GM13977 (cell line): ENCODE data around the gene TMEM95.

ENCODE experiments used
- DNase-seq: peaks from one replicate; pipeline ENCODE4 v3.0.0; 2012; ENCODE audit warnings: low spot score
- in situ Hi-C: fragments of 300-500 bp; cut with MboI; formaldehyde crosslinking; loops from one replicate; pipeline ENCODE4 v1.12.0; 2022; ENCODE audit warnings: low sequenced_read_pairs, low pct_unique_long_range_greater_than_20kb, mixed read lengths, inconsistent platforms; ENCODE audit not compliant: unreplicated experiment
- TF ChIP-seq, protein P1 (sequence below): IDR thresholded peaks from 2 replicates; pipeline ENCODE4 v1.5.1; 2012; ENCODE audit warnings: mild to moderate bottlenecking, control low read depth; ENCODE audit not compliant: insufficient read depth; ENCODE audit errors: extremely low read depth, missing control alignments

The TMEM95 gene

DNA sequence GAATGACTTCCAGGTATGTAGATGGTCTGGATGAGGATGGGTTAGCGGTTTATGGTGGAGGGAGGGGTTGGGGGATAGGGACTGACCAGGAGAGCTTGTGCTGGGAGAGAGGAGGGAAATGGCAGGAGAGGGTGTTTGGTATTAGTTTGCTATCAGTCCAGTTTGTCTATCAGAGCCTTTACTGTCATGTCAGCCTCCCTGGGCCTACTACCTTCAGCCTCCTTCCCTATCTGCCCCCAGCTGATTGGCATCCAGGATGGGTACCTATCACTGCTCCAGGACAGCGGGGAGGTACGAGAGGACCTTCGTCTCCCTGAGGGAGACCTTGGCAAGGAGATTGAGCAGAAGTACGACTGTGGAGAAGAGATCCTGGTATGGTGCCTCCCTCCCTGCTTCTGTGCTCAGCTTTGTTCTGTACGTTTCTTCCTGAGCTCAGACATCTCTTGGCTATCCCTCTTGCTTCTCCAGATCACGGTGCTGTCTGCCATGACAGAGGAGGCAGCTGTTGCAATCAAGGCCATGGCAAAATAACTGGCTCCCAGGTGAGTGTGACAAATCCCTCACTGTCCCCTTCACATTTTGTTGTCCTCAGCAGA is 43.7 kb upstream of the TMEM95 start:
- DNase-seq: no peak
- in situ Hi-C loops: no loop called here
- TF ChIP-seq, protein P1, sequence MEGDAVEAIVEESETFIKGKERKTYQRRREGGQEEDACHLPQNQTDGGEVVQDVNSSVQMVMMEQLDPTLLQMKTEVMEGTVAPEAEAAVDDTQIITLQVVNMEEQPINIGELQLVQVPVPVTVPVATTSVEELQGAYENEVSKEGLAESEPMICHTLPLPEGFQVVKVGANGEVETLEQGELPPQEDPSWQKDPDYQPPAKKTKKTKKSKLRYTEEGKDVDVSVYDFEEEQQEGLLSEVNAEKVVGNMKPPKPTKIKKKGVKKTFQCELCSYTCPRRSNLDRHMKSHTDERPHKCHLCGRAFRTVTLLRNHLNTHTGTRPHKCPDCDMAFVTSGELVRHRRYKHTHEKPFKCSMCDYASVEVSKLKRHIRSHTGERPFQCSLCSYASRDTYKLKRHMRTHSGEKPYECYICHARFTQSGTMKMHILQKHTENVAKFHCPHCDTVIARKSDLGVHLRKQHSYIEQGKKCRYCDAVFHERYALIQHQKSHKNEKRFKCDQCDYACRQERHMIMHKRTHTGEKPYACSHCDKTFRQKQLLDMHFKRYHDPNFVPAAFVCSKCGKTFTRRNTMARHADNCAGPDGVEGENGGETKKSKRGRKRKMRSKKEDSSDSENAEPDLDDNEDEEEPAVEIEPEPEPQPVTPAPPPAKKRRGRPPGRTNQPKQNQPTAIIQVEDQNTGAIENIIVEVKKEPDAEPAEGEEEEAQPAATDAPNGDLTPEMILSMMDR: no peak

DNA sequence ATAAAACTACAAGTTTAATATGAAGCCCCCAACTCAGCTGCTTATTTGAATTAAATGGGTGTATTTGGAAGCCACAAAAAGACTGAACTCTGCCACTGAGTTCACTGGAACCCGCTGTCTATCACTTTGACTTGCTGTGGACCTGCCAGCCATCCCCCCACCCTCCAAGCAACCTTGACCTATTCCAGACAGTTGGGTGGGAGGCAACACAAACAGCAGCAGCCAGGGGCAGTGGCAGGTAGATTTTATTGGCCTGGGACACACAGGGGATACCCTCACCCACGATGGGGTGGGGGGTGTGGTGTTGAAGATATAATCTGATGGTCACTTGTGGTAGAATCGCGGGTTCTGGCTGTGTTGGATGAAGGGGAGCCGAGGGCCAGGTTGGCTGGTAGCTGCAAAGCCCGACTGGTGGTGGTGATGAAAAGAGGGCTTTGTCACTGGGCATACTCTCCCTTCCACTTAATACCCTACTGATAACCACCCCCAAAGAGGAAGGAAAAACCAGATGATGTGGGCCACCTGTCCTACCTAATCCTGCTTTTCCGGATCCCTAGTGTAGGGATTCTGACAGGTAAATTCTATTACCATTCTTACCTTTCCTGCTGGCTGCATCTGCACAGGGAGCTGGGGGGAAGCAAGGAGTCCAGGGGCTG is 42.4 kb upstream of the TMEM95 start:
- TF ChIP-seq, protein P1: no peak
- DNase-seq: no peak
- in situ Hi-C loops: no loop called here

DNA sequence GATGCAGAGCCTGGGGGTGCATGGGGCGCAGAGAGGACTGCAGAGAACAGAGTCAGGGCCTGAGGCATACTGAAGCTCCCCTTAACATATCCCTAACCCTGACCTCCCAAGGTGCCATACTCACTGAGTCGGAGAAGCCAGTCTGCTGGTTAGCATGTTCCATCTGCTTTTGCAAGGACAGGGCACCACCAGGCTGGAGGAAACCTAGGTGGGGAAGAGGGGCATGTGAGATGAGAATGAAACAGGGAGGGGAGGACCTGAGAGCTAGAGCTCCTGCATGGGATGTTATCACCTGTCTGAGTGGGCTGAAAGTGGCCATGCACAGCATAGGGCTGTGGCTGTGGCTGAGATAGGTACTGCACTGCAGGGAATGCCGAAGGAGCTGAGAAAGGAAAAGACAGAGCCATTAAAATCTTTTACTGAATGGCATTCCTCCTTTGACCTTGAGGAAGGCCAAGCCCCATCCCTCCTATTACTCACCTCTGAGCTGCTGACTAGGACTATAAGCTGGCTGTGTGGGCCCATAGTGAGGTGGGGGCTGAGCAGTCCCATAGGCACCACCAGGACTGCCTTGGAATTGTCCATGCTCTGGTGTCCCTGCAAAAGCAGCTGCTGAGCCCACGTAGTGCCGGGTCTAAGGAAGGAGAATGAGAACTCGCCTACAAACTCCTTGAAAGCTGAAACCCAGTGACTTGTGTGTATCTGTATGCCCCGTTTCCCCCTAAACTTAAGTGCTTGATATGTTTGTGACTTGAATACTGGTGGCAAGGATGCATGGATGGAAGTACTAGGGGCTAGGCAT is 41.7 kb upstream of the TMEM95 start:
- DNase-seq: no peak
- in situ Hi-C loops: no loop called here
- TF ChIP-seq, protein P1: no peak

DNA sequence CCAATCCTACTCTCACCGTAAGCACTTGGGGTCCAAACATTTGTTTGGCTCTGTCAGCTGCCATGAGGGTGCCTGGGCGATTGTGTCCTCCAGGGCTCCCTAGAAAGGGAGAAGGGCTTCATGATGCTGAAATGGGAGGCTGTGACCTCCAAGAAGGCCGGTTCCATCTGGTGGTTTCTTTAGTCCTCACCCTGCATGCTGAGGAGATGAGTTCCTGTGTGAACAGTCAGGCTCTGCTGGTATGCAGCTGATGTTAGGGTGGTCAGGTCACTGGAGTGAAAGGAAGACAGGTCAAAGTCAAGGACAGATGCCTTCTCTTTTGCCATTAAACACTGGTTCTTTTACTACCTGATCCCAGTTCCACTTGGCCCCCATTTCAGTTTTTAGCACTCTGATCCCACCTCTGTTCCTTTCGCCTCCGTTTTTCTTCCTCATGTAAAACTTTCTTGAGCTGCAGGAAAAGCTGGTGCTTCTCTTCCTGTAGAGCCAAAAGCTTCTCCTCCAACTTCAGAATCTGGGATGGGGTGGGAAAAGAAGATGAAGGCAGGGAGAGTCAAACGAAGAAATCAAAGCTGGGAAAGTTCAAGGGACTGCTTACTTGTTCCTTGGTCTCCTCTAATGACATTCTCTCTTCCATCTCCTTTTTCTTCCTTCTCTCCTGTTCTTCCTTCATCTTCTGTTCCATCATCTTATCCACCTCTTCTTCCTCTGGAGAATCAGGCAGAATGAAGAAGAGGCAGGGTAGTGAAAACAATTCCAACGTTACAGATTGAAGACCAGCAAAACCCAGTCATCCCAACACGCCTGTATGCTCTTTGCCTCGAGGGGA is 40.9 kb upstream of the TMEM95 start:
- TF ChIP-seq, protein P1: no peak
- in situ Hi-C loops: no loop called here
- DNase-seq: no peak

DNA sequence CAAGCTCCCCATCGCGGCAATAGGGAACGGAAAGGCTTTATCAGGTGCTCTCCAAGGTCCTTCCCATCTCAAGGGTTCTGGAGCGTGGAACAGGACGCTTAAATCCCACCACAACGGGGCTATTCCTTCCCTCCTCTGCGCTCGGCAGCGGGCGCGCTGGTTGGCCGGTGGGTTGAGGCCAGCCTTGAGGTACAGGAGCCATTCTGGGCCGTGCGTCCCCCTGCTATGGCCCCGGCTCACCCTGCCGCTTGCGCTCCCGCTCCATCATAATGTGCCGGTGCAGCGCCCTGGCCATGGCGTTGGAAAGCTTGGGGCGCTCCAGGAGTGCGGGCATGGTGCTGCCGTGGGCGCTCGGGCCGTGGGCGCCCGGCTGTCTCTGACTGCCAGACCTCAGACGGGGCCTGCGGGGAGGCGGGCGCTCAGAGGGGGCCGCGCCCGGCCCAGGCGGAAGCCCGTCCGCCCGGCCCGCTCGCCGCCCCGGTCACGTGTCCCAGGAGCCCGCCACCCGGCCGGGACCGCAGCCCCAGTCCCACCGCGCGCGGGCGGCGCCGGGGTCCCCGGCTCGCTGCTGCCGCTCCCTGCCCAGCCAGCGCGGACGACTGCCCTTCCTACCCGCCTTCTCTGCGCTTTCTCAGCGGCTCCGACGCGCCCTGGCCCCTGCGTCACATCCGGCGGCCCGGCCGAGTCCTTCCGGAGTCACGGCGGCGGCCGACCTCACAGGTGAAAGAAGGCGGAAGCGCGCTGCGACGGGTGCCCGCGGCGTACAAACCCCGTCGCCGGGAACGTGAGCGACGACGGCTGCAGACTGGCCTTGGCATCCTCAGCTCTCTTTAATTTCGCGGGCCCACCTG is 40.0 kb upstream of the TMEM95 start, which contains the start of gene GPS2:
Gene GPS2, minus strand, starts transcription at position 642 of the 851 bp plus-strand sequence. Its CDS starts 308 bp downstream, at position 334.
- in situ Hi-C loops: no loop called here
- TF ChIP-seq, protein P1: no peak
- peak; percentile 98 for DNase-seq
